ENCODE data around the gene PARL.

PARL gene

DNA sequence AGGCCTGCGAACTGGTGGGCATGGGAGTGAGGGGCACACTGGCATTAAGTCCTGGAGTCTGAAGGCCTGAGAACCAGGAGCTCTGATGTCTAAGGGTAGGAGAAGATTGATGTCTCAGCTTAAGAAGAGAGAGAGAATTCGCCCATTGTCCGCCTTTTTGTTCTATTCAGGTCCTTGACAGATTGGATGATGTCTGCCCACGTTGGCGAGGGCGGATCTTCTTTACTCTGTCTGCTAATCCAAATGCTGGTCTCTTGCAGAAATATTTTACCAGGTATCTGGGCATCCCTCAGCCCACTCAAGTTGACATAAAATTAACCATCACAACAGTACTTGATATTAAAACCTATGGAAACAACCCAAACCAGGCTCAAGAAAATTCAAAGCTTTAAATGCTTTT is 103.4 kb downstream of the PARL start:
- TF ChIP-seq FOXP2 (optimal IDR thresholded peaks at IDR 0.05; ENCODE audit: borderline replicate concordance, extremely low read depth, extremely low read length, insufficient read depth): no peak
- no peak for TF ChIP-seq POLR2AphosphoS5 (IDR thresholded peaks at IDR 0.05; ENCODE audit: low read depth, low read length)
- TF ChIP-seq, protein P1, sequence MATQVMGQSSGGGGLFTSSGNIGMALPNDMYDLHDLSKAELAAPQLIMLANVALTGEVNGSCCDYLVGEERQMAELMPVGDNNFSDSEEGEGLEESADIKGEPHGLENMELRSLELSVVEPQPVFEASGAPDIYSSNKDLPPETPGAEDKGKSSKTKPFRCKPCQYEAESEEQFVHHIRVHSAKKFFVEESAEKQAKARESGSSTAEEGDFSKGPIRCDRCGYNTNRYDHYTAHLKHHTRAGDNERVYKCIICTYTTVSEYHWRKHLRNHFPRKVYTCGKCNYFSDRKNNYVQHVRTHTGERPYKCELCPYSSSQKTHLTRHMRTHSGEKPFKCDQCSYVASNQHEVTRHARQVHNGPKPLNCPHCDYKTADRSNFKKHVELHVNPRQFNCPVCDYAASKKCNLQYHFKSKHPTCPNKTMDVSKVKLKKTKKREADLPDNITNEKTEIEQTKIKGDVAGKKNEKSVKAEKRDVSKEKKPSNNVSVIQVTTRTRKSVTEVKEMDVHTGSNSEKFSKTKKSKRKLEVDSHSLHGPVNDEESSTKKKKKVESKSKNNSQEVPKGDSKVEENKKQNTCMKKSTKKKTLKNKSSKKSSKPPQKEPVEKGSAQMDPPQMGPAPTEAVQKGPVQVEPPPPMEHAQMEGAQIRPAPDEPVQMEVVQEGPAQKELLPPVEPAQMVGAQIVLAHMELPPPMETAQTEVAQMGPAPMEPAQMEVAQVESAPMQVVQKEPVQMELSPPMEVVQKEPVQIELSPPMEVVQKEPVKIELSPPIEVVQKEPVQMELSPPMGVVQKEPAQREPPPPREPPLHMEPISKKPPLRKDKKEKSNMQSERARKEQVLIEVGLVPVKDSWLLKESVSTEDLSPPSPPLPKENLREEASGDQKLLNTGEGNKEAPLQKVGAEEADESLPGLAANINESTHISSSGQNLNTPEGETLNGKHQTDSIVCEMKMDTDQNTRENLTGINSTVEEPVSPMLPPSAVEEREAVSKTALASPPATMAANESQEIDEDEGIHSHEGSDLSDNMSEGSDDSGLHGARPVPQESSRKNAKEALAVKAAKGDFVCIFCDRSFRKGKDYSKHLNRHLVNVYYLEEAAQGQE (IDR thresholded peaks at IDR 0.05; ENCODE audit: insufficient read depth in 1 of 2, low read depth in 2 of 2, low read length in 2 of 2): no peak
- no peak for TF ChIP-seq SIN3A (IDR thresholded peaks at IDR 0.05; ENCODE audit: borderline replicate concordance, insufficient read depth, low read length)
- no peak for TF ChIP-seq TAF1 (IDR thresholded peaks at IDR 0.05; ENCODE audit: borderline replicate concordance, insufficient read depth, low read length)

DNA sequence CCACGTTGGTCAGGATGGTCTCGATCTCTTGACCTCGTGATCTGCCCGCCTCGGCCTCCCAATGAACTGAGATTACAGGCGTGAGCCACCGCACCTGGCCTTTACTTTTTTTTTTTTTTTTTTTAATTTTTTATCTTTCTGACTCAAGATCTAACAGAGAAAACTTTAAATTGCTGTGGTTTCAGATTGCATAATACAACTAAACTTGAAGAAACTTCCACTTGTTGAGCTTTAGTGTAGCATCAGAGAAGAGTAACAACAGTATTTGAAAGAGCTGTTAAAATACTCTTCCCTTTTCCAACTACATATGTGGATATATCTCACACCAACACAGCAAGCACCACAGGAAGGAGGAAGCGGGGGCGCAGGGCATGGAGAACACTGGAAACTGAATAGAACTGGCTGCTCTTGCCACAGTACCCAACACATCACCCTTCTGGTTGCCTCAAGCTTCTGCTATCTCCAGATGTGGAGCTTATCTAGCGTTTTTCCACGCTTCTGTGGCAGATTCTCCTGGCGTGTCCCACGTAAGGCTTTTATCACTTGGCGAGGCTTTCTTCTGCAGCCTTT is 104.7 kb downstream of the PARL start:
- TF ChIP-seq TAF1 (IDR thresholded peaks at IDR 0.05; ENCODE audit: borderline replicate concordance, insufficient read depth, low read length) (no peak), FOXP2 (optimal IDR thresholded peaks at IDR 0.05; ENCODE audit: borderline replicate concordance, extremely low read depth, extremely low read length, insufficient read depth) (no peak), SIN3A (IDR thresholded peaks at IDR 0.05; ENCODE audit: borderline replicate concordance, insufficient read depth, low read length) (no peak), POLR2AphosphoS5 (IDR thresholded peaks at IDR 0.05; ENCODE audit: low read depth, low read length) (no peak)
- TF ChIP-seq, protein P1 (IDR thresholded peaks at IDR 0.05; ENCODE audit: insufficient read depth in 1 of 2, low read depth in 2 of 2, low read length in 2 of 2): no peak
